OCI-LY7 (cell line): ENCODE results near the gene BORCS6. TPM values are rescaled to one million over a fixed set of nuclear protein-coding genes. Genes with fewer than 3 reads are reported as not detected.
A peak's percentile ranks its signal among the peaks of the same experiment; 100 is the strongest.

Source experiments
- BruUV-seq: library from RNA; stranded (reverse); fragments of 400-500 nt; replicated peaks from 2 replicates; lab custom pipeline; 2021; lab: Mats Ljungman, UMichigan
- CTCF ChIA-PET: fragments of 300-600 bp; sonication (Branson Sonifier 250); formaldehyde crosslinking; loops from one replicate; lab custom pipeline; 2022; ENCODE audit warnings: antibody characterized with exemption; ENCODE audit not compliant: unreplicated experiment; lab: Charles Lee
- POLR2A ChIA-PET: fragments of 300-600 bp; sonication (Branson Sonifier 250); formaldehyde crosslinking; loops from one replicate; lab custom pipeline; 2022; ENCODE audit warnings: antibody characterized with exemption; lab: Charles Lee
- DNase-seq: peaks from one replicate; pipeline ENCODE4 v3.0.0-alpha.2; 2015; ENCODE audit warnings: low spot score
- H2AFZ ChIP-seq: fragments of 200-600 bp; sonication (generic), shearing (Covaris generic); 2 replicates; pipeline ENCODE4 v1.6.1; 2014; ENCODE audit warnings: mild to moderate bottlenecking, antibody characterized with exemption, low read length, moderate library complexity
- H3K27ac ChIP-seq: fragments of 200-600 bp; sonication (generic); 2 replicates; pipeline ENCODE4 v1.5.1; 2014; ENCODE audit warnings: mixed run types, low read depth, mild to moderate bottlenecking, moderate library complexity, low read length, inconsistent platforms; ENCODE audit not compliant: poor library complexity, severe bottlenecking
- H3K36me3 ChIP-seq: fragments of 200-600 bp; sonication (generic); 2 replicates; pipeline ENCODE4 v1.6.1; 2014; ENCODE audit warnings: mild to moderate bottlenecking, antibody characterized with exemption, low read length, moderate library complexity, mixed read lengths; ENCODE audit not compliant: insufficient read depth
- H3K4me1 ChIP-seq: fragments of 200-600 bp; sonication (generic); 2 replicates; pipeline ENCODE4 v1.5.1; 2014; ENCODE audit warnings: mild to moderate bottlenecking, low read length; ENCODE audit not compliant: insufficient read depth, poor library complexity, severe bottlenecking
- H3K4me2 ChIP-seq: fragments of 200-600 bp; sonication (generic); 2 replicates; pipeline ENCODE4 v1.6.1; 2014; ENCODE audit warnings: mild to moderate bottlenecking, low read length
- H3K4me3 ChIP-seq: fragments of 200-600 bp; sonication (generic); 2 replicates; pipeline ENCODE4 v1.5.1; 2014; ENCODE audit warnings: mild to moderate bottlenecking, low read depth, low read length; ENCODE audit not compliant: poor library complexity, severe bottlenecking
- H3K79me2 ChIP-seq: fragments of 200-600 bp; sonication (generic); 2 replicates; pipeline ENCODE4 v1.6.1; 2016; ENCODE audit warnings: low read depth, mild to moderate bottlenecking, low read length, moderate library complexity, mixed read lengths; ENCODE audit not compliant: insufficient read depth
- H3K9me2 ChIP-seq: fragments of 200-600 bp; sonication (generic); 2 replicates; pipeline ENCODE4 v1.6.1; 2016; ENCODE audit warnings: mild to moderate bottlenecking, low read length, mixed read lengths; ENCODE audit not compliant: insufficient read depth
- H3K9me3 ChIP-seq: fragments of 200-600 bp; sonication (generic); 2 replicates; pipeline ENCODE4 v1.6.1; 2014; ENCODE audit warnings: mild to moderate bottlenecking, mixed run types, low read length, mixed read lengths
- H4K20me1 ChIP-seq: fragments of 200-600 bp; sonication (generic); 2 replicates; pipeline ENCODE4 v1.6.1; 2014; ENCODE audit warnings: mild to moderate bottlenecking, antibody characterized with exemption, low read length, moderate library complexity, mixed read lengths; ENCODE audit not compliant: insufficient read depth
- CTCF ChIP-seq: fragments of 200-600 bp; sonication (generic); conservative IDR thresholded peaks from 2 replicates; pipeline ENCODE4 v1.5.1; 2014; ENCODE audit warnings: mild to moderate bottlenecking, antibody characterized with exemption, low read length, moderate library complexity, mixed read lengths
- EZH2phosphoT487 ChIP-seq: fragments of 200-600 bp; sonication (generic); IDR thresholded peaks from 2 replicates; pipeline ENCODE4 v1.6.1; 2018; ENCODE audit warnings: low read depth, borderline replicate concordance, mild to moderate bottlenecking, mixed run types, antibody characterized with exemption, low read length, moderate library complexity, mixed read lengths
- intact Hi-C: fragments of 100-400 bp; cut with micrococcal nuclease; formaldehyde crosslinking; loops from one replicate; pipeline ENCODE4 v1.10.0; 2022; ENCODE audit not compliant: unreplicated experiment
- total RNA-seq, 2 experiments: library from RNA; depleted of rRNA in 1 of 2; stranded (reverse); fragments of >200 nt in 1 of 2; shearing (Covaris generic) in 1 of 2; gene quantifications; 2 replicates each; pipeline ENCODE4 v1.2.3, GENCODE V29; 2014 to 2022

Gene BORCS6
- total RNA-seq, 2 experiments from 2014 or later: 12.7 to 13.9 TPM

DNA sequence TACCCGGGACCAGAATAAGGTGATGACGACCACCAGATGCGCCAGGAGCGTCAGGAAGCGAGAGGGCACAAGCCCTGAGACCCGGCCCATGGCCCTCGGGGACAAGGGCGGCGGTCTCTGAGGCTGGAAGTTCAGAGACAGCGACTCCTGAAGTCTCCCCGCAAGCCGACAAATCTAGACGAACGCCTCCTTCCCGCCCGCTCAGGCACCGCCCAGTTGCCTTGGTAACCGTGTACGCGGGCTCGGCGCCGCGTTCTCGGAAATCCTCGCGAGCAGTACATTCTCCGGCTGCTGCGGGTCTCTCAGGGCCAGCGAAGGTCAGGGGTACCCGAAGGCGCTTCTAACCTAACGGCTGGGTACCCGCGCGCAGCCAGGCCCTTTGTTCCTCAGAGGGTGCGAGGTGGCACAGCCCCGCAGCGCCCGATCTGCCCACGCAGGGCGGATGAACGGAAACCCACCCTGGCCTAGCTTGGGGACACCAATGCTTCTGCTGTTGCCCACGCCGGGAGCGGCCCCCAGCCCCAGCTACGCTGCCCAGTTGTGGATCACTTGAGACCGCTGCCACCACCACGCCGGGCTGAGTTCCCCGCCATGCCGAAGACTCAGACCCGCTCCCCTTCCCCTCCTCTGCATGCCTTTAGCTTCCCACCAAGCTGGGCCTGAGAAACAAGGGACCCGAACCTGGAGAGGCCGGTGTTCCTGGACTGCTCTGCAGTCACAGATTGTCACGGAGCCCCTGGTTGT, 13.6 kb downstream of the BORCS6 start, which contains the start of gene TMEM107:
TSS of gene TMEM107 (minus strand) at position 184 of the 744 bp plus-strand sequence. CDS start at position 90, 94 bp downstream.
- peaks cover 5% of the 10 kb centered on the region; the same call in 1 of the 2 replicates for H3K79me2 ChIP-seq
- intact Hi-C loops: no loop called here
- H3K4me1 ChIP-seq: peaks cover 36% of the 10 kb centered on the region
- H3K9me3 ChIP-seq: no peaks in the 10 kb centered on the region
- H2AFZ ChIP-seq: peak within 1 kb of the TSS; percentile 91
- peak within 1 kb of the TSS; percentile 99 for H3K4me2 ChIP-seq
- H4K20me1 ChIP-seq: no peaks in the 10 kb centered on the region
- peak within 1 kb of the TSS; percentile 81 for H3K4me3 ChIP-seq
- no peaks in the 10 kb centered on the region for H3K36me3 ChIP-seq
- ChIA-PET CTCF (no interaction called here), POLR2A (interaction anchor here (0.5 to 1.1 kb wide), 7 partner anchors 15 to 102 kb away, joined by 3 to 6 read pairs (median 3); partner anchors contain the start of gene CTC1)
- peak; percentile 91 for DNase-seq
- TF ChIP-seq CTCF (no peak), EZH2phosphoT487 (no peak)
- H3K9me2 ChIP-seq: no peaks in the 10 kb centered on the region
- H3K27ac ChIP-seq: peak within 1 kb of the TSS; percentile 91
- BruUV-seq: no TSS peak

GRCh38 chr17:8175795-8176196, 14.2 kb downstream of the BORCS6 start:
- intact Hi-C loops: no loop called here
- H3K4me3 ChIP-seq: peak overlapping the region; percentile 81
- peaks cover 36% of the 10 kb centered on the region for H3K4me1 ChIP-seq
- no peaks in the 10 kb centered on the region for H4K20me1 ChIP-seq
- H2AFZ ChIP-seq: peak overlapping the region; percentile 91
- H3K27ac ChIP-seq: peak overlapping the region; percentile 91
- H3K79me2 ChIP-seq: peaks cover 5% of the 10 kb centered on the region; the same call in 1 of the 2 replicates
- H3K9me2 ChIP-seq: no peaks in the 10 kb centered on the region
- ChIA-PET POLR2A (interaction anchor here (0.6 to 1.1 kb wide), 6 partner anchors 16 to 101 kb away, joined by 3 to 6 read pairs (median 3); partner anchors contain the start of genes CTC1 and PER1), CTCF (interaction anchor here (0.6 kb wide), 1 partner anchor 1151 kb away, joined by 4 read pairs; no protein-coding TSS in a partner anchor)
- BruUV-seq: no TSS peak
- peak overlapping the region; percentile 99 for H3K4me2 ChIP-seq
- H3K36me3 ChIP-seq: no peaks in the 10 kb centered on the region
- peak; percentile 41 for DNase-seq
- H3K9me3 ChIP-seq: no peaks in the 10 kb centered on the region
- TF ChIP-seq CTCF (no peak), EZH2phosphoT487 (no peak)
